NCI-H510A treated with DMSO at 0.1 percent for 48 hours (cell line): ENCODE data around the gene GEMIN7.
A peak's percentile ranks its signal among the peaks of the same experiment; 100 is the strongest.

Source experiments
- DNase-seq: peaks from one replicate; lab custom pipeline; 2025; lab: John Stamatoyannopoulos, UW

The GEMIN7 gene

DNA sequence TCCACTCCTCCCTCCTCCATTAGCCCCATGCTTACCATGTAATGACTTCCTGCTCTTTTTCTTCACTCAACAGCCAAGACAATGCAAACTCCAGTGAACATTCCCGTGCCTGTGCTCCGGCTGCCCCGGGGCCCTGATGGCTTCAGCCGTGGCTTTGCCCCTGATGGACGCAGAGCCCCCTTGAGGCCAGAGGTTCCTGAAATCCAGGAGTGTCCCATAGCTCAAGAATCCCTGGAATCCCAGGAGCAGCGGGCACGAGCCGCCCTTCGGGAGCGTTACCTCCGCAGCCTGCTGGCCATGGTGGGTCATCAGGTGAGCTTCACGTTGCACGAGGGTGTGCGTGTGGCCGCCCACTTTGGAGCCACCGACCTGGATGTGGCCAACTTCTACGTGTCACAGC lies 11.0 kb downstream of the GEMIN7 start:
- no peak for DNase-seq

DNA sequence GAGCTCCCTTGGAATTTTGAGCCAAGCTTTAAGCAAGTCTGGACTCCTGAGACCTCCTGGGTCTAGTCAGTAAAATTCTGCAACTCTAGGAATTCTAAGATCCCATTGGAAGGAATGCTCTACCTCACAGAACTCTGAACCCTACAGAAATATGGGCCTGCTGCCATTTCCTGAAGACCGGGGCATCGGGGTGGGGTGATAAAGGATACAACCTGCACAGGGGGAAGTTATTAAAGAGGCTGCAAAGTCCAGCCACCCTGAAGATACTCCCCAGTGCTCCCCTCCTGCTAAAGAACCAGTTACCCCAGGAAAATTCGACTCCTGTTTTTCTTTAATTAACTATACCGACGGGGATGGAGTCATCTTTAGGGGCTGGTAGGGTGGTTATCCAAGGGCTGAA lies 11.5 kb downstream of the GEMIN7 start:
- no peak for DNase-seq

DNA sequence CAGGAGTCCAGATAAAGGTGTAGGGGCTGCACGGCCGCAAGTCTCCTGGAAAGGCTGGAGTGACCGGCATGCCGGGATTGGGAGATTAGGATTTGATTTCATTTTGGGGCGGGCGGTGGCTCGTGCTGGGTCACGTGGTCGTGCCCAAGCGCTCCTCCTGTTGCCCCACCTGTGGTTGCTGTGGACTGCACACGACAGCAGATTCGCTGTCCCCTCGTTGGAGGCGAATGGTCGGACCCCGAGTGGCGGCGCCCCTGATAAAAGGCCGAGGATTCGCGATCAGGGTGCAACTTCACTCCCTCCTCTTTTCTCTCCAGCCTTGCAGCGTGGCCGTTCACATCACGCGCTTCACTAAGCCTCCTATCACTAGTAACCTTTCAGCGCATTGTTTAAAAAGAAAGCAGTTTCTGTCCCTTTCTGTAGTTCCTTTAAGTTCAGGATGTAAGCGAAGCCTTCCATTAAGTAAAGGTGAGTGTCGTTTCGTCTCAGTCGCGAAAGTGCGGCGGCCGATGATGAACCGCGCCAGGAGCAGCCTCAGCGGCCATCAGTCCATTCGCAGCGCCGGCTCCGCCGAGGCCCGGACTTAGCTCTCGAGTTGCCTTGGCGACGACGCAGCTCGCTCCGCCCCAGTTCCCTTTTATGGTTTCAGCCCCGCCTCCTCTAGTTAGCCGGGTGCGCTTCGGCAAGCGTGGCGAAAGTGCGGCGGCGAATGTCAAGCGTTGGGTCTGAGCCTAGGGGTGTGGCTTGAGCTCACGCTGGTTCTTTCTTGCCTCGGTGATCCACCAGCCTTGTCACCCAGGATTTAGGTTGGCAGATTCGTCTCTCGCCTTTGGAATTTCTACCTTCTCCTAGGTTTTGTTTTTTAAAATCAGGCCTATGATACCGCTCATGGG lies 12.2 kb downstream of the GEMIN7 start:
- peak; percentile 97 for DNase-seq

DNA sequence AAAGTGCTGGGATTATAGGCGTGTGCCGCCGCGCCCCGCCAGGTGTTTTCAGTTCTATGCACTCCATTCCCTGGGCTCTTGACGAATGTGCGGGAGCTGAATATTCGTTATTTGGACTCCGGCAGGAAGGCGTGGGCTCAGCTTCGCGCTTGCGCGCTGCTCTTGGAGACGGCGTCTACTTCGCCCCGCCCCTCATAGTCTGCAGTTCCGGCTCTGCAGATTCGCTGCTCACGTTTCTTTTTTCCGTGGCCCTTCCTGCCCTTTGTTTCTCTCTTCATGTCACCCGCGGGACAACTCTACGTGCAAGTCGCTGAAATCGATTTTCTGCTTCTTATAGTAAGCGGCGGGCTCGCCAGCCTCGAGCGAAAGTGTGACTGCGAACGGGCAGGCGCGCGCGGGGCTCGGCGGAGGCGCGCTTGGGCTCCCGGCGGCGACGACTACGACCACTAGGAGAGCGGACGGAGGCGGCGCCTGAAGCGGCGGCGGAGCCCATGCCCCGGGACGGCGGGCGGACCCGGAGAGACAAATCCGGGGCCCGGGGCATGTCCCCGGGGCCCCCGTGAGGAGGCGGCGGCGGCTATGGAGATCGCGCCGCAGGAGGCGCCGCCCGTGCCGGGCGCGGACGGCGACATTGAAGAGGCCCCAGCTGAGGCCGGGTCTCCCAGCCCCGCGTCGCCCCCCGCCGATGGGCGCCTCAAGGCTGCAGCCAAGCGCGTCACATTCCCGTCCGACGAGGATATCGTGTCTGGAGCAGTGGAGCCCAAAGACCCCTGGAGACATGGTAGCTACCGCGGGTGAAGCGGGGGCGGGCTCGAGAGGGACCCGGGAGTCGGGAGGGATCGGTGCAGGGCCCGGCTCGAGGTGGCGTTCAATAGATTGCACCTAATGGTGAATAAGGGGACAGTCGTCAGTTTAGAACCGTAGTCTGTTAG lies 14.0 kb downstream of the GEMIN7 start, which contains the start of gene PPP1R37:
TSS of gene PPP1R37 (plus strand) at position 433 of the 932 bp plus-strand sequence. CDS start at position 580, 147 bp downstream.
- DNase-seq, result peak; percentile 89

DNA sequence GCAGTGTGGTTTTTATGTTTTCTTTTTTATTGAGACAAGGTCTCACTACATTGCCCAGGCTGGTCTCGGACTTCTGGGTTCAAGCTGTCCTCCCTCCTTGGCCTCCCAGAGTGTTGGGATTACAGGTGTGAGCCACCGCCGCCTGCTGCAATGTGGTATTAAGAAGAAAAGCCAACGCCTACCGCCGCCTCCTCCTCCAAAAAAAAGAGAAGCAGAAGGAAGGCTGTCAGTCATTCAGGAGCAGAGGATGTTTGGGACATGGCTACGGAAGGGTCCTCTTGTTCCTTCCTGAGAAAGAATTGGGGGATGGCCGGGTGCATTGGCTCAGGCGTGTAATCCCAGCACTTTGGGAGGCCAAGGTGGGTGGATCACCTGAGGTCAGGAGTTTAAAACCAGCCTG lies 15.1 kb downstream of the GEMIN7 start:
- DNase-seq, result no peak

DNA sequence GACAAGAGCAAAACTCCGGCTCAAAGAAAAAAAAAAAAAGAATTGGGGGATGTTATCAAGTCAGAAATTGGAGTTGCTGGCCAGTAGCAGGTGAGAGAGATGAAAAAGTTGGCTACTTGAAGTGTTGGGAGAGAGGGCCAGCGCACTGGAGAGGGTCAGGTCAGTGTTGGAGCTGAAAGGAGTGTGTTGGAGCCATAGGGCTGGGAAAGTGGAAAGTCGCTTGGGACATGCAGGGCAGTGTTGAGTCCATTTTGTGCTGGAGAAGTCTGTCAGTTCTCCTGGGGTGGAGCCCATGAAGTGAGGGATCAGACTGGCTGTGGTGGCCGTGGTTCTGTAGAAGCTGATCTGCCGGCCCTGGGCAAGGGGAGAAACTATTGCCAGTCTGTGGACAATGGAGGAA lies 15.6 kb downstream of the GEMIN7 start:
- no peak for DNase-seq

DNA sequence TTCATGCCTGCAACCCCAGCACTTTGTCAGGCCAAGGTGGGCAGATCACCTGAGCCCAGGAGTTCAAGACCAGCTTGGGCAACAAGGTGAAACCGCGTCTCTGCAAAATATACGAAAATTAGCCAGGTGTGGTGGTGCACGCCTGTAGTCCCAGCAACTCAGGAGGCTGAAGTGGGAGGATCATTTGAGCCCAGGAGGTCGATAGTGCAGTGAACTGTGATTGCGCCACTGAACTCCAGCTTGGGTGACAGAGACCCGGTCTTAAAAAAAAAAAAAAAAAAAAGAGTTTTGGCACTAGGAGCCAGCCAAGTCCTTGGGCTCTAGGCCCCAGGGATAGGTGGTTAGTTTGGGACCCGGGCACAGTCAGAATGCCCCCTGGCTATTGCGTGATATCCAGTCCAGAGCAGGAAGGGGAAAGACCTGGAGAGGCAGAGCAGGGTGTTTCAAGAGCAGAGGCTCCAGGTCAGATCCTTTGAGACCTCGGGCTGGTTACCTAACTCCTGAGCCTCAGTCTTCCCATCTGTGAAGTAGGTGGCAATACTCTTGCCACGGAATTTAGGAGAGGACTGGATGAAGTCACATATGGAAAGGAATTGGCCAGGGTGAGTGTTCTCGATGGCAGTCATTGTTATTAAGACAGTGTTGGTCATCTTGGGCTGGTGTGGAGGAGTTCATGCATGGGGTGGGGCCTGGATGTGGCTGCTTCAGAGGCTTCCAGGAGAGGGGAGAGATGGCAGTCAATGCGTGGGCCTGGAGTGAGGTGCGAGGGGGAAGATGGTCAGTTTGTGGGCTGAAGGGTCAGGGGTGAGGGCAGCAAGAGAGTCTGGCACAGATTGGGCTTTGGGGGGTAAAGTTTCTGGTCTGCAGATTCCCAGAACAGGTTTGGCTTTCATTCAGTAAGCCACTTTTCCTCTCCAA lies 16.7 kb downstream of the GEMIN7 start:
- DNase-seq, result no peak

DNA sequence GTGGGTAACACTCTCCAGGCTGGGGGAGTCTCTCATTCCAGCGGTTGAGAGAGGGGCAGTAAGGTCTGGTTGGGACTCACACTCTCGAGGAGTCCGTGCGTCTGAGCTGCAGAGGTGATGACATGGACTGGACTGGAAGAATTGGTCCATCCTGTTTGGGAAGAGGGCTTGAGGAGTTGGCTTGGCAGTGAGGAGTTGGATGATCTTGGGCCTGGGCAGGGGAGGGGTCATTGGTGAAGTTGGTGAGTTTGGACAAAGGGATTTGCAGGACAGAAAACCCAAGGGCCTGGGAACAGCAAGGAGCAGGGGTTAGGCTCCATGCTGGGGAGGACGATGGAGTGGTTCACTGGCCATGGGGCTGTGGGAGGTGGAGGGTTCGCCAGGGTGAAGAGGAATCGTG lies 17.6 kb downstream of the GEMIN7 start:
- DNase-seq, result no peak

DNA sequence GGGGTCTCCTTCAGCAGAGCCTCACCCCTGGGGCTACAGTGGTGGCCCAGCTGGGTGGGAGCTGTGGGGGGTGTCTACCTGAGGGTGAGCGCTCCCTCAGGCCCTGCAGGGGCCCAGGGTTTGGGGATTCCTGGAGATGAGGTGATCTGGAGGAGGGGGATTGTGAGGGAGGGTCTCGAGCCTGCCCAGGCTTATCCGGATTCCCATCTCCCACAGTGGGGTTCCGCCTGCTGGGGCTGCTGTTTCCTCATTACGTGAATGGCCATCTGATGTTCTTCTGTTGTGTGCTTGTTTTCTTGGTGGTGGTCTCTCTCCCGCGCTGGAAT lies 18.4 kb downstream of the GEMIN7 start:
- no peak for DNase-seq

DNA sequence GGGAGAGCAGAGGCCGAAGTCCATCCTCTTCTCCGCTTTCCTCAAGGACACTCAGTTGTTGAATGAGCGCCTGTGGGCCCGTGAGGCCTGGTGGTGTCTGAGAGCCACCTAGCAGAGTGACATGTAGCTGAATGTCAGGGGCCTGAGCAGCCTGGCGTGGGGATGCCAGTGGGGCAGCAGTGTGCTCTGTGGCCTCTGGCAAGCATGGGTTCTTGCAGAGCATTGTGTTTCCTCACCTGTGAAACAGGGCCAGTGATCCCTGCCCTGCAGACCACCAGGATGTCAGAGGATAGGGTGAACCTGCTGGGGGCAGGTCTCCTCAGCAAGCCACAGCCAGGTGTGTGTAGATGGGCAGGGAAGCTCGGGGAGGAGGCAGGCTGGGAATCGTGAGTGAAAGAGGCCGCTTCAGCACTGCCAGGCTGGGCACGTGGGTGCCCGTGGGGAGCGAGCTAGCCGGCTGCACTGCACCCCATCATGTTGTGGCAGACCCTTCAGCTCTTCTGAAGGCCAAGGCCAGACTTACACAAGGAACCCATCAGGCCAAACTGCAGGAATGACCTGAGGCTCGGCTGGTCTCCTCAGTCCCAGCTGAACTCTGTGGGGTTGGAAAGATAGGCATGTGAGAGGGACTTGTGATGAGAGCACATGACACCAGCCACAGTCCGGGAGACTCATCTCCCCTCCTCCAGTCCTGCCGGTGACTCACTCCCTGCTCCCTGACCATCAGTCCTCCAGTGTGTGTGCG lies 18.9 kb downstream of the GEMIN7 start:
- no peak for DNase-seq

DNA sequence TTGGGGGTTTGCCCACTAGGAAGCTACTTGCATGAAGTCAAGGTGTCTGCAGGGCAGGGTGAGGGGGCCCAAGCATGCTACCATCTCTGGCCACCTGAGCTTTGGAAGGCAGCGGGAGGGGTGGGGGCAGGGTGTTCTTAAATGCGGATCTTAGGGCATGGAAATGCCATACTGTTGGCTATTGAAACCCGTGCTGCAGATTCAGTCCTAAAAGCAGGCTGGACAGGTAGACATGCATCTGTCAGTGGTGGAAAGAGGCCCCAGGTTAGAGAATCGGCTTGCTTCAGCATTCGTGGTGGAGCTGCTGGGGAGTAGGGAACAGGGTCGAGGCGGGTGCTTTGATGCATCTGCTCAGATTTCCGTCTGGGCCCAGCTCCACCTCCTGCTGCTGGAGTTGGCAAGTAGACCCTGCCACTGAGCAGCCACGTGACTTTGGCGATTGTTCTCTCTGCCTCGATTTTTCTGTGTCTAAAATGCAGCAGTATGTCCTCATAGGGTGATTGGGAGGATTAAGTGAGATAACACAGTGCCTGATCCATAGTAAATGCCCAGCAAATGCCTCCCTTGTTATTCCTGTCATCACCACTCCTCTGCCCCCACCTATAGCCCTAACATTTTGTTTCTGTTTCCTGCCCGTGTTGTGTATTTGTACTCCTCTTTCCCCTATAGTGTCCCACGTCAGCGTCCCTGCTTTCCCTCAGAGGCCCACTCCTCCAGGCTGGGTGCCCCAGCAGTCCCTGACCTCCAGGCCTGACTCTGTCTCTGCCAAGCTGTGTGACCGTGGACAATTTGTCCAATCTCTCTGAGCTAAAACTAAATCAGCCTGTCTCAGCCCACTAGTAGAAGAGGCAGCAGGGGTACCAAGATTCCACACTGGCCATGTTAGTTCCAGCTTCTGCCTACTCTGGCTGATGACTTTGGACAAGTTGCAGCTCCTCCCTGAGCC lies 19.7 kb downstream of the GEMIN7 start:
- no peak for DNase-seq

DNA sequence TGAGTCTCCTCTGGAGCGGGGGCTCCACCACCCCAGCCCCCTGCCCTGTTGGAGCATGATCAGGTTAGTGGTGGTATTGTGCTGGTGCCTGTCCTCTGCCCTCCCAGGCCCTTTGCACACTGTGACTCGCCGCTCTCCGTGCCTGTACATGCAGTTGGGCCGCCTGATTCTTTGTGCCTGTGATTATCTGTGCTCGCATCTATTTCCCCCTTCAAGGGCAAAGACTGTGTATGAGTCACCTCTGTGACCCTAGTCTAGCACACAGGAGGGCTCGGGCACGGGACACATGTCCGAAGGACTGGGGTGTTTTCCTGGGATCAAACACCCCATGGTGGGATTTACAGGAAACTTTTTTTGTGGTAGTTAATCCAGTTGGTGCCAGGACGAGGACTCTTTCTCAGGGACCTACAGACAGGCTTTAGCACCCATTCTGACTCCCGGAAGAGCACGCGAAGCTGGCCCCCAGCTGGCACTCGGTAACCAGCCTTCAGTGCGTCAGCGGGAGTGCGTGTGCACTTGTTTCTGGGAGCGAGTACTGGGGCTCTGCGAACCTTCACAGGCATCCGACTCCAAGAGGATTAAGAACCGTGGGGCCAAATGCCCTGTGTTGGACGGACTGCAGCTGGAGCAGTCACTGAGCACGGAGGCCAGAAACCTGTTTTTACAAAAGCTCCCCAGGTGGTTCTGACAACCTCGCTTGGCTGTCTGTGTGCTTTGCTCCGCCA lies 20.6 kb downstream of the GEMIN7 start:
- no peak for DNase-seq

DNA sequence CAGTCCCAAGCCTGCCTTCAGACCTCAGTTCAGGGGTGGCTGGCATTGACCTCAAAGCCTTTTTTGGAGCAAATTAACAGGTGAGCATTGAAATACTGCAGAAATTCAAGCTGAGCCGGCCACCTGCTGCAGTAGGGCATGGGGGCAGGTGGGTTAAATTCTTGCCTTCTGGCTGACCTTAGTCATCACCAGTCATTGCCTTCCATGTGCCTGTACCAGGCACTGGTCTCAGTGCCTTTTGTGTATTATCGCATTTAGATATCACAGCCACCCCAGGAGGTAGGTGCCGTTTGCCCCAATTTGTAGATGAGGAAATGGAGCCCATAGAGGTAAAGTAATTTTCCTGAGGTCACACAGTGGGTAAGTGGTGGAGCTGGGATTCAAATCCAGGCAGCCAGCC lies 21.1 kb downstream of the GEMIN7 start:
- DNase-seq, result no peak

DNA sequence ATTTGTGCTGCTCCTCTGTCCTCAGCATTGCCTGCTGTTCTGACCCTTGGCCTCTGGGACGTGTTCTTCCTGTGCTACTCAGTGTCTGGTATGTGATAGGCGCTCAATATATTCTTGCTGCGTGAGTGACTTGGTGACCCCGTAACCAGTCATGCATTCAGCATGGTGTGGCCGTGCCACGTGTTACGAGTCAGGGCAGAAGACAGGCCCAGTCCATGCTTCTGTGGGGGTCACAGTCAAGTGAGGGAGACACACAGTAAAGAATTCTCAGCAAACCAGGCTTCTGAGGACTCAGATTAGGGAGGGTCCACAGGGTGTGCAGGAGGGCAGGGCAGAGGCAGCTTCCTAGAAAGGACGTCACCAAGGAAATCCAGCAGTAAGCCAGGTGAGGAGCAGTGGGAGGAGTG lies 21.8 kb downstream of the GEMIN7 start:
- no peak for DNase-seq

DNA sequence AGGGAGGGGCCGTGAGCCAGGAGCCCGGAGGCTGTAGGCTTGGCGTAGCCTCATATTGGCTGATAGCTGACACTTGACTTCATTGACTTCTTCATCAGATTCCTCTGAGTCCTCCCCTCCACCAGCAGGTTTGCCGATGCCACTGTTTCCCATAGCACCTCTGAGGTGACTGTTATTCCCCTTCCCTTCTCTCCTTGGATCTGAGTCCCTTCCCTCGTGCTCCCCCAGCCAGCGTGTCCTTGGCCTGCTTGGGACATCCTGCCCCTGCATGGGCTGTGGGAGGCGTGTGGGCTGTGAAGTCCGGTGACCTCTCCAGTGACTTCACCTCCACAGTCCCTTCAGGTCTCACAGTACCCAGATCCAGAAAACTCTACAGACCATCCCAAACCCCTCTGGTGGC lies 22.7 kb downstream of the GEMIN7 start:
- DNase-seq, result no peak

DNA sequence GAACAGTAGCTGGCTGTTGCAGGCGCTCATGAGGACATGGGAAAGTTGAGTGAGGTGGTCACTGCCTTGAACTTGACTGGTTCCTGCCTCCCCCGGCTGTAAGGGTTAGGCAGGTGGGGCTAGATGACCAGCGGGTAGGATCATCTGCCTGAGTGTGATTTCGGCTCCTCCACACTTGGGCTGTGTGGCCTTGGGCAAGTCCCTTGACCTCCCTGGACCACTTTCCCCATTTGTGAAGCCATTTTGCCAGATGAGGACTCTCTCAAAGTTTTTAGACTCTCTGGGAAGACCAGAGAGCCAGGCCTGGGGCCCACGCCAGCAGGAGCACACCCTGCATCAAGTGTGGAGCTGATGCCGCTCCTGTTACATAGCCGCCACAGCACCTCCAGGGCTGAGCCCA lies 23.4 kb downstream of the GEMIN7 start:
- DNase-seq, result no peak

DNA sequence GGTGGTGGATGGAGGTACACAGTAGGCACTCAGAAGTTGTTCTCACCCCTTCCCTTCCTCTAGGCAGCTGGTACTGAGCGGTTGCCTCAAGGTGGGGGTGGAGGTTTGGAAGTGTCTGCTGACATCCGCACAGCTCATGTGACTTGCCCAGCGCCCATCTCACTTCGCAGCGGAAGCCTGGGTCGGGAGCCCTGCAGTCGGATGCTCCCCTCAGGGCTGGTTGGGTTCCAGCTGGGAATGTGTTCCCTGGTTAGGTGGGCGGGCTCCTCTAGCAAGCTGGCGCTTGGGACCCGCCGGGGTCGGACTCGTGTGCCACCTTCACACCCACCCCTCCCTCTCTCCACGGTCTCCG lies 24.1 kb downstream of the GEMIN7 start:
- peak; percentile 29 for DNase-seq

DNA sequence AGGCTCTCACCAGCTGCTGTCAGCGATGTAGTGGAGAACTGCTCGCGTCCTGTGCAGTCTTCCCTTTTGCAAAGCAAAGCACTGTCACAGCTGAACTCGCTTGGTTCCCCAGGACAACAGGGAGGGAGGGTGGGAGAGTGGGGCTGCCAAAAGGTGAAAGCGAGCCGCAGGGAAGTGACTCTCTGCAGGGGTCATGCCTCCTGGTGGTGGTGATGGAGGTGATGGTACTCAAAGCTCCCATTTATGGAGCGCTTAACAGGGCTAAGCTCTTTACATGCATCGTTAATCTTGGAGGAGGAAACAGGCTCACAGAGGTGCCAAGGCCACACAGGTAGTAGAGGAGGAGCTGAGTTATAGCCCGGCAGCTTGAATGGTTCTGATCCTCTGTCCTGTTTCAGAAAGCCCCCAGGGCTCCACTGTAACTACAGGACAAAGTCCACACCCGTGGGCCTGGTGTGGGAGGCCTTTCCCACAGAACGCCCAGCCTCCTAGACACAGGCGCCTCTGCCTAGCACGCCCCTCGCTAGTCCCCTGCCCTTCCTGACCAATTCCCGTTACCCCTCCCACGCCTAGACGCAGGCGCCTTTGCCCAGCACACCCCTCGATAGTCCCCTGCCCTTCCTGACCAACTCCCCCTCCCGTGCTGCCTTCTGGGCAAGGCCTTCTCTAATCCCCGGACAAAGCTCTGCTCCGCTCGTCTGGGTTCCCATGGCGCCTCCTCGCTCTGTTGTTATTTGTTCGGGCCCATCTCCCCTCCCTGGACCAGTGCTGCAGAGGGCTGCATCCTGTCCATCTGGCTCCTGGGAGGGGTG lies 24.7 kb downstream of the GEMIN7 start:
- peak; percentile 82 for DNase-seq
